Fibroblast of mammary gland (primary cell): ENCODE data around the gene TMIGD3.
A peak's percentile ranks its signal among the peaks of the same experiment; 100 is the strongest.

Experiments
- DNase-seq: peaks from one replicate; pipeline ENCODE4 v3.0.0-alpha.2; 2010; ENCODE audit warnings: low read depth
- H3K4me3 ChIP-seq: 2 replicates; pipeline ENCODE4 v1.5.1; 2011; ENCODE audit warnings: low read depth, mild to moderate bottlenecking, low read length, moderate library complexity; ENCODE audit not compliant: control insufficient read depth
- CTCF ChIP-seq: conservative IDR thresholded peaks from 2 replicates; pipeline ENCODE4 v1.5.1; 2011; ENCODE audit warnings: low read depth, low read length, inconsistent platforms; ENCODE audit not compliant: control insufficient read depth, insufficient read depth

Gene TMIGD3

GRCh38 chr1:111515291-111516004 lies 12.0 kb upstream of the TMIGD3 start:
- peak; percentile 56 for DNase-seq
- peak overlapping the region; percentile 43 for H3K4me3 ChIP-seq
- no peak for TF ChIP-seq CTCF

GRCh38 chr1:111513410-111514020 lies 10.1 kb upstream of the TMIGD3 start:
- no peak for TF ChIP-seq CTCF
- no peak for DNase-seq
- H3K4me3 ChIP-seq: no peak overlapping the region

GRCh38 chr1:111512931-111513330 lies 9.5 kb upstream of the TMIGD3 start:
- DNase-seq: no peak
- no peak overlapping the region for H3K4me3 ChIP-seq
- no peak for TF ChIP-seq CTCF

- DNase-seq: no peak
- H3K4me3 ChIP-seq: no peak overlapping the region
- no peak for TF ChIP-seq CTCF
Observed at GRCh38 chr1:111512132-111512889, 8.9 kb upstream of the TMIGD3 start.

DNA sequence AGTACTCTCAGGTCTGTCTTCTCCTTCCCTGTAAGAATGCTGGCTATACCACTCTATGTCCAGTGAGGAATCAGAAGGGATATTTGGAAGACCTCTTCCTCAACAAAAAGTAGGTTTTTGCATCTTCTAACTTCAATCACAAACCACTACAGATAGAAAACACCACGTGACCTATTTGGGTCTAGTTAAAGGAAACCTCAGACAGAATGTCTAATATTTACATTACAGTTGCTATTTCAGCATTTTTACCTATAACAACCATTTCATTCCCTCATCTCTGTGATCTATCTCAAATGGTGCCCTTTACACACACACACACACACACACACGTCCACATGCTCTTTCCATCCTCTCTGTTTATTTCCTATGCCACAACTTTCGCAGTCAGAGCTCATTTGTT lies 7.9 kb upstream of the TMIGD3 start:
- no peak for DNase-seq
- no peak for TF ChIP-seq CTCF
- no peak overlapping the region for H3K4me3 ChIP-seq

DNA sequence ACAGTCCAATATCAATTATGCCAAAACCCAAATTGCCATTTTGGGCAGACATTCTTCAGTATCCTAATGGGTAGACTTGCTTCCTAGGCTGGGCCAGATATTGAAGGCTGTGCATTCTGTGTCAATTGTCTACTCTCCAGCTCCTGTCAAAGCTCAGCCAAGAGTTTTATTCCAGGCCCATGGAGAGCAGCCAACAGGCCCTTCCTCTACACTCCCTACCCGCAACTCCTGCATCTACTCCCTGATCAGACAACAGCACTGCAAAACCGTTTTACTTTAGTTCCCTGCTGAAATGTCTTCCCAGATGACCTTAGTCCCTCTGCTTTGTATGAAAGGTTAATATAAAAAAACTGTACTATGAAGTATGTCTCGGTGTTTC lies 6.6 kb upstream of the TMIGD3 start:
- no peak overlapping the region for H3K4me3 ChIP-seq
- TF ChIP-seq CTCF: no peak
- DNase-seq: no peak
